WTC11 (cell line): ENCODE data around the gene P4HTM. TPM values are rescaled to one million over a fixed set of nuclear protein-coding genes. Genes with fewer than 3 reads are reported as not detected.

Source experiments
- ATAC-seq: fragments of 200-7000 bp; cut with Tn5 transposase; 2 replicates; pipeline ENCODE4 v1.10.0; 2021; ENCODE audit warnings: mild to moderate bottlenecking, moderate library complexity
- CTCF ChIA-PET: fragments of 300-600 bp; sonication (Branson Sonifier 250); formaldehyde crosslinking; loops from one replicate; lab custom pipeline; 2021; ENCODE audit warnings: antibody characterized with exemption; lab: Charles Lee
- POLR2A ChIA-PET: fragments of 350-600 bp; sonication (Branson Sonifier 250); formaldehyde crosslinking; loops from one replicate; lab custom pipeline; 2021; ENCODE audit warnings: antibody characterized with exemption; lab: Charles Lee
- DNase-seq: peaks from one replicate; pipeline ENCODE4 v3.0.0; 2021; ENCODE audit warnings: low spot score
- H3K27ac Mint-ChIP-seq: 2 replicates; pipeline ENCODE4 v1.8.0; 2021; ENCODE audit warnings: mixed read lengths
- H3K27me3 Mint-ChIP-seq: 2 replicates; pipeline ENCODE4 v1.8.0; 2021; ENCODE audit warnings: low read depth, mild to moderate bottlenecking, moderate library complexity, mixed read lengths
- H3K36me3 Mint-ChIP-seq: 2 replicates; pipeline ENCODE4 v1.8.0; 2021; ENCODE audit warnings: mixed read lengths
- H3K4me1 Mint-ChIP-seq: 2 replicates; pipeline ENCODE4 v1.8.0; 2022; ENCODE audit warnings: mixed read lengths
- H3K4me3 Mint-ChIP-seq: 2 replicates; pipeline ENCODE4 v1.8.0; 2021; ENCODE audit warnings: mild to moderate bottlenecking, moderate library complexity, mixed read lengths
- H3K9me3 Mint-ChIP-seq: 2 replicates; pipeline ENCODE4 v1.8.0; 2021; ENCODE audit warnings: mixed read lengths
- ATF1 ChIP-seq: sonication (generic); formaldehyde crosslinking; IDR thresholded peaks from 2 replicates; pipeline ENCODE4 v1.8.1; 2023; ENCODE audit warnings: mild to moderate bottlenecking, moderate library complexity, missing genetic modification reagents
- CREM ChIP-seq: sonication (generic); formaldehyde crosslinking; IDR thresholded peaks from 2 replicates; pipeline ENCODE4 v1.8.1; 2022; ENCODE audit warnings: mild to moderate bottlenecking, missing genetic modification reagents, moderate library complexity
- EMX1 ChIP-seq: fragments of 250-450 bp; sonication (Bioruptor Pico); IDR thresholded peaks from 2 replicates; pipeline ENCODE4 v1.8.0; 2021; ENCODE audit warnings: mild to moderate bottlenecking
- GABPB1 ChIP-seq: sonication (generic); formaldehyde crosslinking; IDR thresholded peaks from 2 replicates; pipeline ENCODE4 v1.8.1; 2023; ENCODE audit warnings: mild to moderate bottlenecking, missing genetic modification reagents
- JAZF1 ChIP-seq: fragments of 250-450 bp; sonication (Bioruptor Pico); IDR thresholded peaks from 2 replicates; pipeline ENCODE4 v1.9.0; 2021; ENCODE audit warnings: moderate library complexity, mild to moderate bottlenecking, inconsistent platforms
- NFATC4 ChIP-seq: fragments of 250-450 bp; sonication (Bioruptor Pico); IDR thresholded peaks from 2 replicates; pipeline ENCODE4 v1.9.0; 2021; ENCODE audit warnings: mild to moderate bottlenecking
- TEAD1 ChIP-seq: sonication (generic); formaldehyde crosslinking; IDR thresholded peaks from 2 replicates; pipeline ENCODE4 v1.8.0; 2022; ENCODE audit warnings: mild to moderate bottlenecking, missing genetic modification reagents
- ZNF138 ChIP-seq: sonication (generic); formaldehyde crosslinking; conservative IDR thresholded peaks from 2 replicates; pipeline ENCODE4 v1.8.1; 2022; ENCODE audit warnings: mild to moderate bottlenecking, moderate library complexity, missing genetic modification reagents
- ZNF219 ChIP-seq: sonication (generic); formaldehyde crosslinking; IDR thresholded peaks from 2 replicates; pipeline ENCODE4 v1.8.0; 2023; ENCODE audit warnings: missing genetic modification reagents, mild to moderate bottlenecking, borderline replicate concordance
- ZNF396 ChIP-seq: fragments of 250-450 bp; sonication (Bioruptor Pico); IDR thresholded peaks from 2 replicates; pipeline ENCODE4 v1.8.0; 2021; ENCODE audit warnings: mild to moderate bottlenecking, moderate library complexity, borderline replicate concordance
- ZNF416 ChIP-seq: fragments of 250-450 bp; sonication (Bioruptor Pico); IDR thresholded peaks from 2 replicates; pipeline ENCODE4 v1.9.0; 2021; ENCODE audit warnings: mild to moderate bottlenecking, inconsistent platforms
- total RNA-seq: library from RNA; stranded (reverse); gene quantifications from 3 replicates; pipeline ENCODE4 v1.2.3, GENCODE V29; 2021
- TF ChIP-seq, protein P1 (sequence below): sonication (generic); formaldehyde crosslinking; IDR thresholded peaks from 2 replicates; pipeline ENCODE4 v1.8.0; 2022; ENCODE audit warnings: mild to moderate bottlenecking, missing genetic modification reagents
- TF ChIP-seq, protein P2 (sequence below): sonication (generic); formaldehyde crosslinking; IDR thresholded peaks from 2 replicates; pipeline ENCODE4 v1.8.0; 2023; ENCODE audit warnings: missing genetic modification reagents, mild to moderate bottlenecking, borderline replicate concordance
- TF ChIP-seq, protein P3 (sequence below): sonication (generic); formaldehyde crosslinking; conservative IDR thresholded peaks from 2 replicates; pipeline ENCODE4 v1.8.1; 2023; ENCODE audit warnings: mild to moderate bottlenecking, low read depth, missing genetic modification reagents, moderate library complexity
- TF ChIP-seq, protein P4 (sequence below): sonication (generic); formaldehyde crosslinking; IDR thresholded peaks from 2 replicates; pipeline ENCODE4 v1.8.0; 2023; ENCODE audit warnings: mild to moderate bottlenecking, missing genetic modification reagents

Gene P4HTM
- total RNA-seq, 1 experiment from 2014 or later = 21.9 TPM

DNA sequence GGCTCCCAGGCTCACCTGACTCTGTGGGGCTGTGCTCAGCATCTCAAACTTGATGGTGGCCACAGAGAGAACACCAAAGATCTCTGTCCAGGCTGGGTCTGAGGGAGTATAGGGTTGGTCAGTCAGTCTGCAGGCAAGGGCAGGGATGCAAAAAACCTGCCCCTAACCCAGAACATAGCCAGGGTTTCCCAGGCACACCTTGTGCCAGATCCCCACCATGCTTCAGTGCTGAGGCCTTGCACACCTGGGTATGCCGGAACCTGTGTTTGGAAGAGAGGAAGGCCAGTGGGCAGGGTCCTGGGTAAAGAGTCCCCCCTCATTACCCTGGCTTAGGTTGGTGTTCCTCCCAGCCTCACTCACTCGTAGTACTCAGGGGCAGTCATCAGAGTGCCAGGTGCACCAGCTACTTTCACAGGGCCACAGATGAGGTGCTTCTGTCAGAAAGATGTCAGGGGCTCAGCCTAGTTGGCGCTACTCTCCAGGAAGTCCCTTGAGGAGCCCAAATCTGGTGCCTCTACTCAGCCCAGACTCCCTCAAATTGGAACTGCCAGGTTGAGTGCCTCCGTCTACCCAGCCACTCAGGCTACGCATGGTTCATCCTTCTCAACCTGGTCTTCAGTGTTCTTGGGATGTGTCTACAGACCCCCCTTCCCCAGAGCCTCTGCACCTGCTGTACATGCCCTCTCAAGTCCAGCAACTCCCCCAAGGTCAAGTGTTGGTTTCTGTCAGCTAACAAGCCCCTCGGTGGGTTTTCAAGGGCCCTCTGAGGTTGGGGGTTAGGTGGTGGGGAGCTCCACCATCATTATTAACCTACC is 26.6 kb downstream of the P4HTM start:
- ATAC-seq (no peak), DNase-seq (no peak)
- H3K27ac Mint-ChIP-seq = no peak overlapping the region
- H3K4me1 Mint-ChIP-seq = peaks cover 18% of the 10 kb centered on the region
- TF ChIP-seq GABPB1 (CRISPR knock-in tag) (no peak), NFATC4 (CRISPR knock-in tag) (0 out of 2 replicates have a peak, but pooled peaks have one; percentile 7)
- CTCF ChIA-PET = interaction anchor here (2.3 to 8.2 kb wide), 2 partner anchors 10 to 28 kb away, joined by 21 to 101 read pairs; partner anchors contain the start of genes P4HTM and WDR6
- peak overlapping the region; percentile 92 for H3K4me3 Mint-ChIP-seq
- POLR2A ChIA-PET = interaction anchor here (1.9 to 3.6 kb wide), 3 partner anchors 9 to 27 kb away, joined by 6 to 40 read pairs (median 10); partner anchors contain the start of genes IMPDH2, P4HTM and WDR6
- H3K27me3 Mint-ChIP-seq = no peaks in the 10 kb centered on the region
- no peaks in the 10 kb centered on the region for H3K9me3 Mint-ChIP-seq
- H3K36me3 Mint-ChIP-seq = peaks cover 30% of the 10 kb centered on the region

DNA sequence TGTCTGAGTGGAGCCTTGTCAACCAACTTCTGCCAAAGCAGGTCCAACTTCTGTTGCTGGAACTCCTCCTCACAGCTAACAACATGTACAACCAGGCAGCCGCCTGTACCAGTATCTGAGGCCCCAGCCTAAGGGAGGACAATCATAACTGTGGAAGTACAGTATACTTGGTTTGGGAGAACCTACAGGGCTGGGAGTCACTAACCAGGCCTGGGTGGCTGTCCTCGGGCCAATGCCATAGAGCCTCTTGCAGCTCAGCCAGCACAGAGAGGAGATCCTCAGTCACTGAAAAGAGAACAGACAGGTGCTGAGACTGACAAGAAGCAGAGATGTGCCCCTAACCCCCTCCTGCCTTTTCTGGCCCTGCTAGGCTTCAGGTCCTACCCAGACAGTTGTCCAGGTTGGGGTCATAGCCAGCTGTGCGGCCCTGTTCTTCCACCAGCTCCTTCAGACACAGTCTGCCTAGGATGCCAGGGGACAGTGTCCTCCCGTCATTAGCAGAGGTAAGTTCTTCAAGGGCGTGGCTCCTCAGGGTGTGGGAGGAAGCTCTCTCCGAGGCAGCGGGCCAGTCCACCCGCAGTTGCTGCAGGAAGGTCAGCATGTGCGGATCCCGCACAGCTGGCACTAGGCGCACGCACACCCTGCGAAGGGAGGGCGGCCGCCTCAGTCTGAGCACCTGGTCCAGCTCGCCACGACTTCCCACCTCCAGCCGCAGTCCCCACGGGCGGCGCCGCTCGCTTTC is 27.4 kb downstream of the P4HTM start:
- H3K27me3 Mint-ChIP-seq = no peaks in the 10 kb centered on the region
- peak overlapping the region; percentile 92 for H3K4me3 Mint-ChIP-seq
- DNase-seq (no peak), ATAC-seq (no peak)
- TF ChIP-seq ZNF416 = 0 out of 2 replicates have a peak, but pooled peaks have one; percentile 51
- TF ChIP-seq NFATC4 (CRISPR knock-in tag) = no peak
- TF ChIP-seq, protein P1, sequence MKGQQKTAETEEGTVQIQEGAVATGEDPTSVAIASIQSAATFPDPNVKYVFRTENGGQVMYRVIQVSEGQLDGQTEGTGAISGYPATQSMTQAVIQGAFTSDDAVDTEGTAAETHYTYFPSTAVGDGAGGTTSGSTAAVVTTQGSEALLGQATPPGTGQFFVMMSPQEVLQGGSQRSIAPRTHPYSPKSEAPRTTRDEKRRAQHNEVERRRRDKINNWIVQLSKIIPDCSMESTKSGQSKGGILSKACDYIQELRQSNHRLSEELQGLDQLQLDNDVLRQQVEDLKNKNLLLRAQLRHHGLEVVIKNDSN (CRISPR knock-in tag) = peak; percentile 9; the same call in 1 of the 2 replicates
- TF ChIP-seq, protein P2, sequence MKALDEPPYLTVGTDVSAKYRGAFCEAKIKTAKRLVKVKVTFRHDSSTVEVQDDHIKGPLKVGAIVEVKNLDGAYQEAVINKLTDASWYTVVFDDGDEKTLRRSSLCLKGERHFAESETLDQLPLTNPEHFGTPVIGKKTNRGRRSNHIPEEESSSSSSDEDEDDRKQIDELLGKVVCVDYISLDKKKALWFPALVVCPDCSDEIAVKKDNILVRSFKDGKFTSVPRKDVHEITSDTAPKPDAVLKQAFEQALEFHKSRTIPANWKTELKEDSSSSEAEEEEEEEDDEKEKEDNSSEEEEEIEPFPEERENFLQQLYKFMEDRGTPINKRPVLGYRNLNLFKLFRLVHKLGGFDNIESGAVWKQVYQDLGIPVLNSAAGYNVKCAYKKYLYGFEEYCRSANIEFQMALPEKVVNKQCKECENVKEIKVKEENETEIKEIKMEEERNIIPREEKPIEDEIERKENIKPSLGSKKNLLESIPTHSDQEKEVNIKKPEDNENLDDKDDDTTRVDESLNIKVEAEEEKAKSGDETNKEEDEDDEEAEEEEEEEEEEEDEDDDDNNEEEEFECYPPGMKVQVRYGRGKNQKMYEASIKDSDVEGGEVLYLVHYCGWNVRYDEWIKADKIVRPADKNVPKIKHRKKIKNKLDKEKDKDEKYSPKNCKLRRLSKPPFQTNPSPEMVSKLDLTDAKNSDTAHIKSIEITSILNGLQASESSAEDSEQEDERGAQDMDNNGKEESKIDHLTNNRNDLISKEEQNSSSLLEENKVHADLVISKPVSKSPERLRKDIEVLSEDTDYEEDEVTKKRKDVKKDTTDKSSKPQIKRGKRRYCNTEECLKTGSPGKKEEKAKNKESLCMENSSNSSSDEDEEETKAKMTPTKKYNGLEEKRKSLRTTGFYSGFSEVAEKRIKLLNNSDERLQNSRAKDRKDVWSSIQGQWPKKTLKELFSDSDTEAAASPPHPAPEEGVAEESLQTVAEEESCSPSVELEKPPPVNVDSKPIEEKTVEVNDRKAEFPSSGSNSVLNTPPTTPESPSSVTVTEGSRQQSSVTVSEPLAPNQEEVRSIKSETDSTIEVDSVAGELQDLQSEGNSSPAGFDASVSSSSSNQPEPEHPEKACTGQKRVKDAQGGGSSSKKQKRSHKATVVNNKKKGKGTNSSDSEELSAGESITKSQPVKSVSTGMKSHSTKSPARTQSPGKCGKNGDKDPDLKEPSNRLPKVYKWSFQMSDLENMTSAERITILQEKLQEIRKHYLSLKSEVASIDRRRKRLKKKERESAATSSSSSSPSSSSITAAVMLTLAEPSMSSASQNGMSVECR (CRISPR knock-in tag) = 0 out of 2 replicates have a peak, but pooled peaks have one; percentile 36
- TF ChIP-seq CREM (CRISPR knock-in tag) = no peak
- peak; percentile 18; the same call in 1 of the 2 replicates for TF ChIP-seq ATF1 (CRISPR knock-in tag)
- 0 out of 2 replicates have a peak, but pooled peaks have one; percentile 3 for TF ChIP-seq TEAD1
- TF ChIP-seq JAZF1 (CRISPR knock-in tag) = no peak
- peak; percentile 3; the same call in 1 of the 2 replicates for TF ChIP-seq EMX1 (CRISPR knock-in tag)
- TF ChIP-seq ZNF219 (CRISPR knock-in tag) = peak; percentile 26; the same call in 1 of the 2 replicates
- ChIA-PET CTCF (interaction anchor here (2.3 to 8.2 kb wide), 2 partner anchors 11 to 29 kb away, joined by 21 to 101 read pairs; partner anchors contain the start of genes P4HTM and WDR6), POLR2A (interaction anchor here (0.5 to 3.6 kb wide), 6 partner anchors 10 to 76 kb away, joined by 3 to 40 read pairs (median 6); partner anchors contain the start of genes IMPDH2, P4HTM and WDR6)
- H3K27ac Mint-ChIP-seq = no peak overlapping the region; the same call in 1 of the 2 replicates
- peaks cover 18% of the 10 kb centered on the region for H3K4me1 Mint-ChIP-seq
- H3K9me3 Mint-ChIP-seq = no peaks in the 10 kb centered on the region
- peaks cover 25% of the 10 kb centered on the region for H3K36me3 Mint-ChIP-seq

DNA sequence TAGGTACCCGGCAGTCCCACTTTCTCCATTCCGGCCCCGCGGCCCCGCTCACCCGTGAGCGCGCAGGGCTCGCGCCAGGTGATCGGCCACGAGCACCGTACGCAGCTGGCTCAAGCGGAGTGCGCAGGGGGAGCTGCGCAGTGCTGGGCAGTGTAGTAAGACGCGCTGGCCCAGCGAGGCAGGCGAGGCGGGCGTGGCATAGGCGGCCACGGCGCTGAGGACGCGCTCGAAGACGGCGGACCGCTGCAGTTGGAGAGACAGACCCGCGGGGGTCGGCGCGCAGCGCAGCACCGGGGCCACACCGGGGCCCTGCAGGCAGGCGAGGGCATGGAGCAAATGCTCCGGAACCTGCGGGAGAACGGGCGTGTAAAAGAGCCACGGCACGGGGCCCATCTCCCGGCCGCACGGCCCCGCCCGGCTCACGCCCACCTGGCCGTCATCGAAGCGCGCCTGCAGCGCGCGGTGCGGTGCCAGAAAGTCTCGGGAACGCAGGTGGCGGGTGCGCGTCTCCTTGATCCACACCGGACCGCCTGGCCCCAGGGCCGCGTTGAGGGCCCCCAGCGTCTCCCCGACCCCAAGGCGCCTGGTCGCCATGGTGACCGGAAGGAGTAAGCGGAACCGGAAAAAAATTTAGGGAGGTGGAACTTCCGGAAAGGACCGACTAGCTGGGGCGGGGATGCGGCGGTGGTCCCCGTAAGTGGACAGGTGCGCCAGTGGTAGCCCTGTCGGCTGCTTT is 28.1 kb downstream of the P4HTM start, which contains the start of gene DALRD3:
Gene DALRD3 (minus strand): TSS at position 610 of the 736 bp plus-strand sequence. CDS start 16 bp downstream, at position 594.
- Mint-ChIP-seq H3K4me1 (peaks cover 23% of the 10 kb centered on the region), H3K27ac (peak within 1 kb of the TSS; percentile 92), H3K9me3 (no peaks in the 10 kb centered on the region), H3K27me3 (no peaks in the 10 kb centered on the region), H3K36me3 (peaks cover 32% of the 10 kb centered on the region), H3K4me3 (peak within 1 kb of the TSS; percentile 92)
- POLR2A ChIA-PET = interaction anchor here (0.5 to 3.6 kb wide), 6 partner anchors 11 to 75 kb away, joined by 3 to 40 read pairs (median 6); partner anchors contain the start of genes IMPDH2, P4HTM and WDR6
- ATAC-seq (peak; percentile 5), DNase-seq (peak; percentile 78)
- CTCF ChIA-PET = interaction anchor here (0.5 to 8.2 kb wide), 3 partner anchors 11 to 574 kb away, joined by 3 to 101 read pairs (median 21); partner anchors contain the start of genes P4HTM and WDR6
- TF ChIP-seq, protein P3, sequence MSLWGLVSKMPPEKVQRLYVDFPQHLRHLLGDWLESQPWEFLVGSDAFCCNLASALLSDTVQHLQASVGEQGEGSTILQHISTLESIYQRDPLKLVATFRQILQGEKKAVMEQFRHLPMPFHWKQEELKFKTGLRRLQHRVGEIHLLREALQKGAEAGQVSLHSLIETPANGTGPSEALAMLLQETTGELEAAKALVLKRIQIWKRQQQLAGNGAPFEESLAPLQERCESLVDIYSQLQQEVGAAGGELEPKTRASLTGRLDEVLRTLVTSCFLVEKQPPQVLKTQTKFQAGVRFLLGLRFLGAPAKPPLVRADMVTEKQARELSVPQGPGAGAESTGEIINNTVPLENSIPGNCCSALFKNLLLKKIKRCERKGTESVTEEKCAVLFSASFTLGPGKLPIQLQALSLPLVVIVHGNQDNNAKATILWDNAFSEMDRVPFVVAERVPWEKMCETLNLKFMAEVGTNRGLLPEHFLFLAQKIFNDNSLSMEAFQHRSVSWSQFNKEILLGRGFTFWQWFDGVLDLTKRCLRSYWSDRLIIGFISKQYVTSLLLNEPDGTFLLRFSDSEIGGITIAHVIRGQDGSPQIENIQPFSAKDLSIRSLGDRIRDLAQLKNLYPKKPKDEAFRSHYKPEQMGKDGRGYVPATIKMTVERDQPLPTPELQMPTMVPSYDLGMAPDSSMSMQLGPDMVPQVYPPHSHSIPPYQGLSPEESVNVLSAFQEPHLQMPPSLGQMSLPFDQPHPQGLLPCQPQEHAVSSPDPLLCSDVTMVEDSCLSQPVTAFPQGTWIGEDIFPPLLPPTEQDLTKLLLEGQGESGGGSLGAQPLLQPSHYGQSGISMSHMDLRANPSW (CRISPR knock-in tag) = 0 out of 2 replicates have a peak, but pooled peaks have one; percentile 74
- peak; percentile 83; the same call in 1 of the 2 replicates for TF ChIP-seq ZNF138 (CRISPR knock-in tag)
- TF ChIP-seq, protein P4, sequence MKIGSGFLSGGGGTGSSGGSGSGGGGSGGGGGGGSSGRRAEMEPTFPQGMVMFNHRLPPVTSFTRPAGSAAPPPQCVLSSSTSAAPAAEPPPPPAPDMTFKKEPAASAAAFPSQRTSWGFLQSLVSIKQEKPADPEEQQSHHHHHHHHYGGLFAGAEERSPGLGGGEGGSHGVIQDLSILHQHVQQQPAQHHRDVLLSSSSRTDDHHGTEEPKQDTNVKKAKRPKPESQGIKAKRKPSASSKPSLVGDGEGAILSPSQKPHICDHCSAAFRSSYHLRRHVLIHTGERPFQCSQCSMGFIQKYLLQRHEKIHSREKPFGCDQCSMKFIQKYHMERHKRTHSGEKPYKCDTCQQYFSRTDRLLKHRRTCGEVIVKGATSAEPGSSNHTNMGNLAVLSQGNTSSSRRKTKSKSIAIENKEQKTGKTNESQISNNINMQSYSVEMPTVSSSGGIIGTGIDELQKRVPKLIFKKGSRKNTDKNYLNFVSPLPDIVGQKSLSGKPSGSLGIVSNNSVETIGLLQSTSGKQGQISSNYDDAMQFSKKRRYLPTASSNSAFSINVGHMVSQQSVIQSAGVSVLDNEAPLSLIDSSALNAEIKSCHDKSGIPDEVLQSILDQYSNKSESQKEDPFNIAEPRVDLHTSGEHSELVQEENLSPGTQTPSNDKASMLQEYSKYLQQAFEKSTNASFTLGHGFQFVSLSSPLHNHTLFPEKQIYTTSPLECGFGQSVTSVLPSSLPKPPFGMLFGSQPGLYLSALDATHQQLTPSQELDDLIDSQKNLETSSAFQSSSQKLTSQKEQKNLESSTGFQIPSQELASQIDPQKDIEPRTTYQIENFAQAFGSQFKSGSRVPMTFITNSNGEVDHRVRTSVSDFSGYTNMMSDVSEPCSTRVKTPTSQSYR (CRISPR knock-in tag) = no peak
- TF ChIP-seq JAZF1 (CRISPR knock-in tag) = no peak
- TF ChIP-seq ZNF396 (CRISPR knock-in tag) = no peak
- peak; percentile 11; the same call in 1 of the 2 replicates for TF ChIP-seq GABPB1 (CRISPR knock-in tag)
